Fibroblast of peridontal ligament (primary cell): ENCODE results near the gene BICRA.
"Not testable (repeated sequence)": the region's sequence is repeated elsewhere in the genome, so short reads cannot be mapped to it uniquely, and the experiment has no call there.

Experiments used
- DNase-seq: peaks from one replicate; pipeline ENCODE4 v3.0.0-alpha.2; 2010; ENCODE audit errors: extremely low read depth

Gene BICRA

GRCh38 chr19:47663435-47663910 is 54.5 kb downstream of the BICRA start:
- peak; percentile 98 for DNase-seq

DNA sequence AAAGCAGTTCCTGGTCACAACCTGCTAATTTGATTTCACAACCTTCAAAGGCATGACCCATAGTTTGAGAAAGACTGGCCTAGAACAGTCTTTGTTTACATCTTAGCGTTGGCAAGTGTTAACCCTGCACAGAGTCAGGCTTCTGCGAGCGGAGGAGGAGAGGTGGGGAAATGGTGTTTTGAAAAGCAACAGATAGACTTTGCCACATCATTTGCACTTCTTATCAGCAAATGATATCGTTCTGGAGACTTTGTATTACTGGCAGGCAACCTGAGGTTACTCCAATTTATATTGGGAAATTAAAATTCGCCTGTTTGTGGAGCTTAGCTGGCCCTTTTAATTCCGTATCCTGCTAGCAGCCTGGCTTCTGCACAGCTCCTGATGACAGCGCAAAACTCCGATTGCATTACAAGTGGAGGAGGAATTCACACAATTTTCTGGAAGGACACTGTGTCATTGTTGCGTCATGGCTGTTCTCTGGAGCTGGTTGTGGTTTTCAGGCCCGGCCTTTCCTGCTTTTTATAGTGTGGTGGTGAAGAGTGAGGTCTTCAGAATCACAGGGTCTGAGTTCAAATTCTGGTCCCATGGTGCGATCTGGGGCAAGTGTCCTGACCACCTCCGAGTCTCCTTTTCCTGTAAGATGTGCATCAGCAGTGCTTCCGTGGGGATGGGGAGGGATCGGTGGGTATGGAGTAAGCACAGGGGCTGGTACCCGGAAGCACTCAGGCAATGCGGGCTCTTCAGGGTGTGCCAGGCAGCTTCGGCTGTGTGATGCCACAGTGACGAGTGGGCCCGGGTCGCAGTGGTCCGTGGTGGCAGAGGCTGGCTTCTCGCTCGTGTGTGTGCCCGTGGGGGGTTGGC is 55.2 kb downstream of the BICRA start:
- DNase-seq = peak; percentile 100

DNA sequence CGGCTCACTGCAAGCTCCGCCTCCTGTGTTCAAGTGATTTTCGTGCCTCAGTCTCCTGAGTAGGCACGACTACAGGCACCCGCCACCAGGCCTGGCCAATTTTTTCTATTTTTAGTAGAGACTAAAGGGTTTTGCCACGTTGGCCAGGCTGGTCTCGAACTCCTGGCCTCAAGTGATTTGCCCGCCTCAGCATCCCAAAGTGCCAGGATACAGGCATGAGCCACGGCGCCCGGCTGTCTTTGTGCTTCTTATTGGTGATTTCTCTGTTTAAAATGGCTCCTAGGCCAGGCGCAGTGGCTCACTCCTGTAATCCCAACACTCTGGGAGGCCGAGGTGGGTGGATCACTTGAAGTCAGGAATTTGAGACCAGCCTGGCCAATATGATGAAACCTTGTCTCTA is 59.6 kb downstream of the BICRA start:
- DNase-seq = not testable (repeated sequence)

DNA sequence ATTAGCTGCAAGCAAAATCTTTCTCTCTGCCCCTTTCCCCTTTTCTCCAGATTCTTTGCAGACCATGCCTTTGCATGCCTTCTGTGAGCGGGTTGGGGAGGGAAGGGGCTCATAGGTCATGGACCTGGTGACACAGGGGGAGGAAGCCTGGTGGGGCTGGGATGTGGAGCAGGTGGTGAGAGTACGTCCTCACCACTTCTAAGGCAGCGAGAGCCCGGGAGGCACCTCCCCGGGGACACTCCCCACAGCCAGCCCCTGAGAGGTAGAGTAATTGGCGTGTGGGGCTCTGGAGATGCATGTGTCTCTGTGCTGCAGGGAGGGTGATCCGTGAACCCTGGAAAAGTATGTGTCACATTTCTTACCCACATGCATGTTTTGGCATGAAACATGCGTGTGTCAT is 61.8 kb downstream of the BICRA start:
- no peak for DNase-seq

DNA sequence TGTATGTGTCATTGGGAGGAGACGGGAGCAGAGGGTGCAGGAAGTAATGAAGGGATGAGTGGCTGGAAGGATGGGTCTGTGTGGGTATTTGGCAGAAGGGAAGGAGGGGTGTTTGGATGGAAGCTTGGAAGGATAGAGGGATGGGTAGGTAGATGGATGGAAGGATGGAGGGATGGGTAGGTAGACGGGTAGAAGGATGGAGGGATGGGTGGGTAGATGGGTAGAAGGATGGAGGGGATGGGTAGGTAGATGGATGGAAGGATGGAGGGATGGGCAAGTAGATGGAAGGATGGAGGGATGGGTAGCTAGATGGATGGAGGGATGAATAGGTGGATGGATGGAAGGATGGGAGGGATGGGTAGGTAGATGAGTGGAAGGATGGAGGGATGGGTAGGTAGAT is 62.6 kb downstream of the BICRA start:
- no peak for DNase-seq

GRCh38 chr19:47673426-47673825 is 64.5 kb downstream of the BICRA start:
- no peak for DNase-seq

GRCh38 chr19:47674548-47674947 is 65.6 kb downstream of the BICRA start:
- DNase-seq = no peak

DNA sequence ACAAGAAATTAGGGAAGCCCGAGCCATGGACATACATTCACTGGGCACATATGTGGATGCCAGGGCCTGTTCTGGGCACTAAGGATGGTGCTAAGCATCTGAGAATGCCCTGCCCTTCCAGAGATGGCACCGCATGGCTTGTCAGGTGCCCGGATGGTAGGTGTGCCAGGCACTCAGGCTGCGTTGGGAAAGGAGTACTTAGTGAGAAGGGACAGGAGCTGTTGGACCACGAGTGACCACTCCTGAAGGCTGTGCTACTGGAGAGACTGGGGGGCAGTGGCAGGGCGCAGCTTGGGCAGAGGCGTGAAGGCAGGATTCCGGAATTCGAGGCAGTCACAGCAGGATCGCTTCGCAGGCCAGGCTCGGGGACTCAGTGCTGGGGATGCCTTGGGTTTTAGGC is 66.3 kb downstream of the BICRA start:
- no peak for DNase-seq

DNA sequence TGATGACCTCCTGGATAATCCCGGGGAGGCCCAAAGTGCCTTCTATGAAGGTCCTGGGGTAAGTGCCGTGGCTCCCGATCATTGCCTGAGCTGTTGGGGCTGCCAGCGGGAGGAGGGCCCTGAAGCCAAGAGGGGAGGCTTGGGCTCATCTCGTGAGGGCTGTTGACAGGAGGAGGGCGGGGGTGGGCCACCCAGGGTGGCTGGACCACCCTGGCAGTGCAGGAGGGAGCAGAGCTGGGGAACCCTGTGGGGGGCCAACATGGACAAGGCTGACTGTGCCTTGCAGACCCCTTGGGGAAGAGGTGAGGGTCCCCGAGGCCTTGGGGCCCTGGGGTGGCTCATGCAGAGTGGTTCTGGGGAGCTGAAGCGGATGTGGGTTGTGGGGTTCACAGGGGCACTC is 66.9 kb downstream of the BICRA start:
- no peak for DNase-seq

GRCh38 chr19:47676811-47677210 is 67.9 kb downstream of the BICRA start:
- DNase-seq = no peak

DNA sequence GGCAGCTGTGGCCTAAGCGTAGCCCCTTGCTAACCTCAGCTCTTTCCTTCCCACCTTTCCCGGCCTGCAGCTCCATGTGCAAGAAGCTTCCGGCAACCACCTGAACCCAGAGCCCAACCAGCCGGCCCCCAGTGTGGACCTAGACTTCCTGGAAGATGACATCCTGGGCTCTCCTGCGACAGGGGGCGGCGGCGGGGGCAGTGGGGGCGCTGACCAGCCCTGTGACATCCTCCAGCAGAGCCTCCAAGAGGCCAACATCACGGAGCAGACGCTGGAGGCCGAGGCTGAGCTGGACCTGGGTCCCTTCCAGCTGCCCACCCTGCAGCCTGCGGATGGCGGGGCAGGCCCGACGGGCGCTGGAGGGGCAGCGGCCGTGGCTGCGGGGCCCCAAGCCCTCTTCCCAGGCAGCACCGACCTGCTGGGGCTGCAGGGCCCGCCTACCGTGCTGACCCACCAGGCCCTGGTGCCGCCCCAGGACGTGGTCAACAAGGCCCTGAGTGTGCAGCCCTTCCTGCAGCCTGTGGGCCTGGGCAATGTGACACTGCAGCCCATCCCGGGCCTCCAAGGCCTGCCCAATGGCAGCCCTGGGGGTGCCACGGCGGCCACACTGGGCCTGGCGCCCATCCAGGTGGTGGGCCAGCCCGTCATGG is 70.4 kb downstream of the BICRA start:
- no peak for DNase-seq

- no peak for DNase-seq
Measured at GRCh38 chr19:47679922-47680857, 71.3 kb downstream of the BICRA start.

GRCh38 chr19:47680858-47681332 is 72.0 kb downstream of the BICRA start:
- no peak for DNase-seq

DNA sequence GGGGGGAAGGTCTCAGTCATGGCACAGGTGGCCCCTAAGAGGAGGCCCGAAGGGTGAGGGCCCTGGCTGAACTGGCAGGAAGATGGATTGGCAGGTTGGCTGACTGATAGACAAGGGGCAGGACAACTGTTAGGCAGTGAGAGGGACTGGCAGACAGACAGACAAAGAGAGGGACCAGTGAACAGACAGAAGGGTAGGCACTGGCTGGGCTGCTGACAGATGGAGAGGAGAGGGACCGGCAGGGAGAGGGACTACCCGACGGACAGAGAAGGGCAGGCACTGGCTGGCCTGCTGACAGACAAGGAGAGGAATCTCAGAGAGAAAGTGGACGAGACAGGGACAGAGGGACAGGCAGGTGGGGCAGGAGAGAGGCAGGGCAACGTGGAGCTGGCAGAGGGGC is 72.5 kb downstream of the BICRA start:
- no peak for DNase-seq

- DNase-seq = no peak
Measured at GRCh38 chr19:47681936-47682335, 73.0 kb downstream of the BICRA start.

DNA sequence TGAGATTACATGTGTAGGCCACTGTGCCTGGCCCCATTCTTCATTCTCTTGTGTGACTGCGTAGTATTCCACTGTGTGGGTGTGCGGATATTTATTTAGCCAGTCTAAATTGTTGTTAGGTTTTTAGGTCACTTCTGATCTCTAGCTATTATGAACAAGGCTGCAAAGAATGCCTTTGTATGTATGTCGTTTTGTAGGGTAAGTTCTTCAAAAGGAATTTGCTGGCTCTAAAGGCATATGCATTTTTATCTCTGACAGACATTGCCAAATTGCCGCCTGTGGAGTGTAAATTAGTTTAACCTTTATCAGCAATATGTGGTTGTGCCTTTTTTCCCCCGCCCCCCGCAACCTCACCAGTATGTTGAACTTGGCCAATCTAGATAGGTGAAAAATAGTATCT is 74.0 kb downstream of the BICRA start:
- no peak for DNase-seq

GRCh38 chr19:47686679-47687450 is 77.9 kb downstream of the BICRA start:
- DNase-seq = no peak

DNA sequence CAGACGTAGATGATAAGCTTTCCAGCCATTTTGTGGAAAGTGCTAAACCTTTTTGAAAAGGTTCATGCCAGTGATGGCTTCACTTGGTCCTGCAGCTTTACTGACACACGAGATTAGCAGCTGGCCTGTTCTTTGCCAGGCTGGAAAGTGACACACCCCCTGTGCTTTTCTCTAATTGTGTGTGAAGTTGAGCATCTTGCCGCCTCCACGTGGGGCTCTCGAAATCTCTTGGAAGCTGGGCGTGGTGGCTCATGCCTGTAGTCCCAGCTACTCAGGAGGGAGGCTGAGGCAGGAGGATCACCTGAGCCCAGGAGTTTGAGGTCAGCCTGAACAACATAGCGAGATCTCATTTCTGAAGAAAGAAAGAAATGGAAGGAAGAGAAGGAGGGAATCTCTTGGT is 79.0 kb downstream of the BICRA start:
- DNase-seq = no peak

DNA sequence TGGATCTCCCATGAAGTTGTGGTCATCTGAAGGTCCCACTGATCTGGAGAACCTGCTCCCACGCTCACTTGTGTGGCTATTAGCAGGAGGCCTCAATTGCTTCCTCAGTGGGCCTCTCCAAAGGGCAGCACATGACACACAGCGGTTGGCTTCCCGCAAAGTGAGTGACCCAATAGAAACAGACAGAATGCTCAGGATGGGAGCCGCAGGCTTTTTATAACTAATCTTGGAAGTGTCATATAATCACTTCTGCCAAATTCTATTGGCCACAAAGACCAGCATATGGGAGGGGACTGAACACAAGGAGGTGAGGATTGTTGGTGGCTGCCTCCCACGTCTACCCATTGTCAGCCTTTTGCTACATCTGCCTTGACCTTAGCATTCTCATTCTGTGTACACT is 82.2 kb downstream of the BICRA start:
- DNase-seq = no peak

- DNase-seq = no peak
Measured at GRCh38 chr19:47691782-47692181, 82.8 kb downstream of the BICRA start.

- no peak for DNase-seq
Measured at GRCh38 chr19:47693489-47693888, 84.6 kb downstream of the BICRA start.
